ENCODE measurements around the gene ALG8.

Gene ALG8

DNA sequence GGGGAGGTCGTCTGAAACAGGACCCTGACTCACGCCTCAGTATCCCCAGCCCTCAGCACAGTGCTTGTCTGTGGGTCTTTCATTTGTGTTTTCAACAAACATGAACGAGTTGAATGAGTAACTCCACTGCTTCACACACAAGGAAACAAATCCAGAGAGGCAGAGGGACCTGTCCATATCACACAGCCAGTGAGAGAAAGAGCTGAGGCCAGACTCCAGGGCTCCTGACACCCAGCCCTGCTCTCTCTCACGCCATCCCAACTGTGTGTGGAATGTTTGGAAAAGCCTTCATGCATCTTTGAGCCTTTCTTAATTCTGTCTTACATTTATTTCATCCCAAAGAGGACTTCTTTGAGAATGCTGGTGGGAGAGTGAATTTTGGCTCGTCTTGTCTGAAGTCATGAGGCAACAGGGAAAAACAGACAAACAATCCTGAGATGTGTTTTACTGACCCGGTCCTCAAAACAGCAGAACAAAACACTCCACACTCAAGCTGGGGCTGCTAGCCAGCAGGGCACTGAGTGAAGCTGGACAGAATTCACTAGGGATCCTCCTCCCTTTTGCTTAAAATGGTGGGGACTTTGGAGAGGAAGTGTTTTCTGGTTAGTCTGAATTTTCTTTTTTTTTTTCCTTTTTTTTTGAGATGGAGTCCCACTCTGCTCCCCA is 19.7 kb upstream of the ALG8 start:
- DNase-seq: no peak

DNA sequence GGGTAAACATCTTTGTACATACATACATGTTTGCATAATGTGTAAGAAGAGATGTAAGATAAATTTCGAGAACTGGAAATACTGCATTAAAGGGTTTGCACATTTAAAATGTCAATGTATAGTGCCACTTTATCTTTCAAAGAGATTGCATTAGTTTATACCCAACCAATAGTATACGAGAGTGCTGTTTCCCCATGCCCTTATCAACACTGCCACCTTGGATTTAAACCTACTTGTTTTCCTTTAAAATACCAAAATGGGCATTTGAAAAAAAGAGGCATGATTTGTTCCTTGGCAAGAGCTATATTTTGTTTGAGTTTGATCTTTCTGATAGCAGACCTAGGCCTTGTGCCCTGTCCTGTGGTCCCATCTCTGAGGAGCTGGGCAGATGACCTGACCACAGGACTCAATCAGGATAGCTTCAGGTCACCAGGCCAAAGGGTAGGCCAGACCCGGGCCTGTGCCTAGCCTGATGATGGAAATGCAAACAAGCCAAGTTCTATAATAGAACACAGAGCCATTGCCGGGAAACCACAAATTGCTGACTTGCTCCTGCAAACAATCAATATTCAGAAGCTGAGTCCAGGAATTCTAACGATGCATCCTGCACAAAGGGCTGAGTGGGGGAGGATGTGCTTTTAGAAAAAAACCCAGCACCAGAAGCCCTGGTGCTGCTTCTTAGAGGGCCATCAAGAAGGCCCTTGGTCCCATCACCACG is 16.9 kb upstream of the ALG8 start:
- peak; percentile 32 for DNase-seq

DNA sequence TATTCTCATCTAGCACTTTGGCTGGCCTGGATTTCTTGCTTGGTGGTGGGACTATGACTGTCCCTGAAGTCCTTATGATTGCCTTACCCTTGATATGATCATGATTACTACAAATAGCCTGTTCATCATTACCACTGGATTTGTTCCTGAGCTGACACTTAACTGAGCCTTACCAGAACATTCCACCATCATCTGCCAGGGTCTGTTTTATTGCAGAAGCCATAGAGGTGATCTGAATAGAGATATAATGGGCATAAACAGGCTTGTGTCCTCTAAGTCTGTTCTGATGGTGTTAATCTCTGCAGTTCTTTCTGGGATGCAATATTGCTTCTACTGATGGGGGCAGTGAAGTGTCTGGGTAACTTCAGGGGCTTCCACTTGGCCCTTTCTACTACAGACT is 12.4 kb upstream of the ALG8 start:
- no peak for DNase-seq

DNA sequence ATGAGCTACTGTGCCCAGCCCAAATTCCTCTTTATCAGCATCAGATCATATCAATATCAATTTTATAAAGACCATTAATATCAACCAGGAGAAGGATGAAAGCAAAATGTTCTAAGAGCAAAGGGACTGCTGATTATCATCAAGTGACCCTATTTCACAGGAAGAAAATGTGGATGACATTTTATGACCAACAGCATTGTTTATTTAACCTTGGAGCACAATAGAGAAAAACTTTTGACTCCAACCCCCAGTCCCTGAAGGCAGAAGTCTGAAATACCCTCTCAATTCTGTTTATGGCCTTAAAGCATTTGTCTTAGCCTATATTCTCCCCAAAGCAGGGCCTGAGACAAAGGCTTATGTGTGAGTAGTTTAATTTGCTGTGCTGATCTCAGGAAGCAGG is 11.3 kb upstream of the ALG8 start:
- DNase-seq: no peak

DNA sequence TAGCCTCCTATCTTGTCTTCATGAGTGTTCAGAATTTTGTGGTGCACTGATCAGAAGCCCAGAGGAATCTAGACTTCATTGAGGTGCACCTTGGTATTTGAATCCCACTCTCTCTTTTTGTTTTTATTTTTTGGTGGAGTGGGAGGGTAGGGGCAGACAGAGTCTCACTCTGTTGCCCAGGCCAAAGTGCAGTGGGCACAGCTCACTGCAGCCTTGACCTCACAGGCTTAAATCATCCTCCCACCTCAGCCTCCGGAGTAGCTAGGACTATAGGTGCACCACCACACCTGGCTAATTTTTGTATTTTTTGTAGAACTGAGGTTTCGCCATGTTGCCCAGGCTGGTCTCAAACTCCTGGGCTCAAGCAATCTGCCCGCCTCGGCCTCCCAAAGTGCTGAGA is 10.9 kb upstream of the ALG8 start:
- DNase-seq: no peak

DNA sequence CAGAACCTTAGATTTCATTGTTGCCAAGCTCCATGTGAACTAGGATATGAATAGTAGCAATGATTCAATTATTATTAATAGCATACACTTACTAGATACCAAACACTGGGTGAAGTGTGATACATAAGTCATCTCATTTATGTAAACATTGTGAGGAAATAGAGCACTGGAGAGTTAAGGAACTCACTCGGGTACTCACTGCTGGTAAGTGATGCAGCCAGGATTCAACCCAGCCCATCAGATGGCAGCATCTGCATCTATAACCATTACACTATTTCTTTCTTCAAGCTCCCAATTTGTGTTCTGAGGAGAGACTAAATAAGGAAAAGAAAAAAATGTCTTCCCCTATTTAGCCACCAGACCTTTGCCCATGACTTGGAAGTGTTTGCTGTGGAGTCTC is 10.2 kb upstream of the ALG8 start:
- no peak for DNase-seq

DNA sequence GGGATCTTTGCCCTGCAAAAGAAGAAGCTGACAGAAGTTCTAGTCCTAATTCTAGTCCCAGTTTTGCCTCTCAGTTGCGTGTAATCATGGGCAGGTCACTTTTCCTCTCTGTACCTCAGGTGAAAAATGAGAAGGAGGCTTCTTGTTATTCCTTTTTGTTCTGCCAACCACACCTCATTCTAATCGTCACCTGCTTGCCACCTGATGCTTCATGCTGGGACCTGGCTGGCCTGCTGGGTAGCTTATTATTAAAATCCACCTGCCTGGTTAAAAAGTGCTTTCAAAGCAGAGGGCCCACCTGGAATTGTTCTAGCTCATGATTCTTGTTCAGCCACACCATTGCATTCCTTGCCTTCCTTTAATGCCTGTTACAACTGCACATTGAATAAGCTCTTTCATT is 8.4 kb upstream of the ALG8 start:
- peak; percentile 96 for DNase-seq

DNA sequence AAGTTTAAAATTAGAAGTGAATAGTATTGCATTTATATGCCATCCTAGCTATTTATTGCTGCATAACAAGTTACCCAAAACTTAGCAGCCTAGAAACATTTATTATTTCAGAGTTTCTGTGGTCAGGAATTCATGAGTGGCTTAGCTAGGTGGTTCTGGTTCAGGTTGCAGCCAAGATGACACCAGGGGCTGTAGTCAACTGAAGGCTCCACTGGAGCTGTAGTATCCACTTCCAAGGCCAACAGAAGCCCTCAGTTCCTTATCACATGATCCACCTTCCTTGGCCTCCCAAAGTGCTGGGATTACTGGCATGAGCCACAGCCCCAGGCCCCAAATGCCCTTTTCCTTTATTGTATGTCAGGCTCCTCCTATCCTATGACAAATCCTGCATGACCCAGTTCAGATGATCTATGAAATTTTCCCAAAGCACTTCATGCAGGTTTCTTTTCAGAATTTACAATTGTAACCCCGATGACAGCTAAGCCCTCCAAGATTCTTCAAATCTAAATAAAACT is 6.1 kb upstream of the ALG8 start:
- DNase-seq: no peak

DNA sequence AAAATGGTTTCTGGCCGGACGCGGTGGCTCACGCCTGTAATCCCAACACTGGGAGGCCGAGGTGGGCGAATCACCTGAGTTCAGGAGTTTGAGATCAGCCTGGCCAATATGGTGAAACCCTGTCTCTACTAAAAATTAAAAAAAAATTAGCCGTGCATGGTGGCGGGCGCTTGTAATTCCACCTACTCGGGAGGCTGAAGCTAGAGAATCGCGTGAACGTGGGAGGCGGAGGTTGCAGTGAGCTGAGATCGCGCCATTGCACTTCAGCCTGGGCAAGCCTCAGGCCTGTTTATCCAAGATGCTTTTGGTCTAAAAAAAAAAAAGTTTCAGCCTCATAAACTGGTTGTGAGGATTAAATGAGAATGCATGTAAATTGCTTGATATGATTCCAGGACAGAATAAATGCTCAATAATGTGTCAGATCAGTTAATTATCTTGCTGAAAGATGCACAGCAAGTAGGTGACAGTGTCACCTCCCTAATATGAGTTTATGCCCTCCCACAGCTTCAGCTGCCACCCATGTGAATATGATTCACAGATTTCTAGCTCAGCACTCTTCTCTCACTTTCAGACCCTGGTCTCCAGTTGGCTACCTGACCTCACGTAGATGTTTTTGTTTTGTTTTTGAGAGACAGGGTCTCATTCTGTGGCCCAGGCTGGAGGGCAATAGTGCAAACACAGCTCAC is 1.1 kb upstream of the ALG8 start:
- DNase-seq: no peak

DNA sequence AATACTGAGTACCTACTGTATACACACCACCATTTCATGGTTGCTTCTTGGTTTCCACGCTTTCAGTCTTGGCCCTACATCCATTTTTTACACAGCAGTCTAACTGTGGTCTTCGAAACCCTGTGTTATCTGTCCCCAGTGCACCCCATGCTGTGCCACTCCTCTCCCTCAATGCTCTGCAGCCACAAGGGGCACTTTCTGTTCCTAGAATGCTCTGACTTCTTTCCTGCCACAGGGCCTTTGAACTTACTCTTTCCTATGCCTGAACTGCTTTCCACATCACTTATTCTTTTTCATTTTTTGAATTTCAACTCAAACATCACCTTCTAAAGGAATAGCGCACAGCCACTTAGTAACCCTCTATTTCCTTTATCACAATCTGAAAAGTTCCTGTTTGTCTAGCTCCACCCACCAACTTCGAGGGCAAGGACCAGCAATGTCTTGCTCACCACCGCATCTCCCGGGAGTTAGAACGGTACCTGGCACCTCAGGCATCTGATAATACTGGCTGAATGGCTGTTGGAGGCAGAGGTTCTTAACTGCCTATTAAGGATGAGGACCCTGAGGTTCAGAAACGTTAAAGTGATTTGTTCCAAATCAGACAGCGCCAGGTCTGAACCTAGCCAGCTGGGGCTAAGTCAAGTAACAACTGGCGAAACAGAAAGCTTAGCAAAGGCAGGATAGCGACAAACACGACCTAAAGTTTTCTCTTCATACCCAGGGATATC is 568 bp downstream of the ALG8 start:
- peak; percentile 30 for DNase-seq

DNA sequence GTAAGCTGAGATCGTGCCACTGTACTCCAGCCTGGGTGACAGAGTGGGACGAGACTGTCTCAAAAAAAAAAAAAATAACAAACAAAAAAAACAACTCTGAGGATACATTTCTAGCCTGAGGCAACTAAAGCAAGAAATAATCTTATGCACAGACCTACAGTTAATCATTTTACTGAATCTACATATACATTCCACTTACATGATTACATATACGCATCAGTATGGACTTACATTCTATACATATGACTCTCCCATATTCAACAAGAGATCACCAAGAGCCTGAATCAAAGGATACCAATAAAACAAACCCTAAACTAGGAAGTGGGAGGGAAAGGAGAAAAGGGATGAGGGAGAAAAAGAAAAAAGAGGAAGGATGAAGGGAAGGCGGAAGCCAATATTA is 1.1 kb downstream of the ALG8 start:
- DNase-seq: no peak

DNA sequence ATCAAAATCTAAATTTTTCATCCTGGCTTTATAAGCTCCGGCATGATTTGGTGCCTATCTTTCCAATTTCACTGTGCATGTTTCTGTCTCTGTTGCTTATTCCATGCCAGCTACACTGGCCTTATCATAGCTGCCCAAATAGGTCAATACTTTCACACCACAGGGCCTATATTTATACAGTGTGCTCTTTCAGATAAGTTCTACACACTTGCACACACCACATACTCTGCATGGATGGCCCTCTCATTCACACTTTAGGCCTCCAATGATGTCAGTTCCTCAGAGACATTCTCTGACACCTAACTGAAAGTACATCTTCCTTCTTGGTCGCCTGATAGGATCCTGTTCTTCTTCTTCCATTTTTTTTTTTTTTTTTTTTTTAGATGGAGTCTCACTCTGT is 7.0 kb downstream of the ALG8 start:
- peak; percentile 27 for DNase-seq

DNA sequence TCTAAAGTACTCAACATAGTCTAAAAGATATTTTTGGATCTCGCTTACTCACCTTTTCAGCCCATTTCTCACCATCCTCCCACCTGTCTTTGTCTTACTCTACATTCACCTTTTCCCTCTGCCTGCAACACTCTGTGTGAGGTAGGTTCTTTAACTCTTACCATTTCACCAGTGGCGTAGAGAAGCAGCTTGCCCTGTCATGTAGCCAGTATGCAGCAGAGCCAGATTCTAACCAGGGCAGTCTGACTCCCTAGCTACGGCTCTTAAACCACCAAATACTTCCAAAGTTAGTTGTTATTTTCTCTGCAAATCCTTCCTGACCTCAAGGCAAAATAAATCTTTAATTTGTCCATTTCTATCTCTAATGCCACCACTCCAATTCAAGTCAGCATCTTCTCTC is 7.5 kb downstream of the ALG8 start:
- no peak for DNase-seq

DNA sequence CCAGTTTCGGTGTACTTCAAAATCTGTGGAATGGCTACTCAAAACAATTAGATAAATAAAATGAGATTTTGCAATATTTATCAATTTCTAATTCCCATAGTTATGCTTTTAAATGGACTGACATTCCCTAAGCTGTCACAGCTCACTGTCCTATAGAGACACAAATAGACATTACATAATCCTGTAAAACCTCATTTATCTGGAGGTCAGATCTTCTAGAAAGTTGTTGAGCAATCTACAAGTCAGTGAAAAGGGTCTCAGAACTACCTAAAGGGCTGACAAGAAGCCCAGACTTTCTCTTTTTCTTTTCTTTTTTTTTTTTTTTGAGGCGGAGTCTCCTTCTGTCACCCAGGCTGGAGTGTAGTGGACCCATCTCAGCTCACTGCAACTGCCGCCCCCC is 12.0 kb downstream of the ALG8 start:
- DNase-seq: no peak

DNA sequence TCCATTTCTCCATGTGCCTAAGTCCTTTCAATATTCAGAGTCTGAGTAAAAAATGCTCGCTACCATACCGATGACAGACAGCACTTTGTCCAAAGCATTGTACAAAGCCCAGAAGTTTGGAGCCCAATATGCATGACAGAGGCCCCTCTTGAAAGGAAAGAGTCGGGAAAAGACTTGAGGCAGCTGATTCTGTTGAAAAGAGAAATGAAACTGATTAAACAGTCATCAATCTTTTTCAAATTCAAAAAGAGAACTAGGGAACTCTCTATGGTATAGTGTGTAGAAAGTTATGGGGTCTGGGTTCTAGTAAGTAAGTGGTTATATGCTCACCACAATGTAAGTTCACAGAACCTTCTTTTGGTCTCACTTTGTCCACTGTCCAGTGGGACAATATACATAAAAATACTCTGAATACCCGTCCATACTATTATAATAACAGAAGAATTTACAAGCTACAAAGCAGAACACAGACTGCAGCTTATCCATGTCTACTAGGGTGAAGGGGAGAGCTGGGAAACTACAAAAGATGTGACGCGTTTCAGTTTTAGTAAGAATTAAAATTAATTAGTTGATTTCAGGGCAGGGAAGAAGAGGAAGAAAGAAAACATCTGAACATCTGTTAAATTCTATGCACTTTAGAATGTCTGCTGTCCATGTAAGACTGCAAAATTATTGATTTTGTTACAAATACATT is 26.7 kb downstream of the ALG8 start:
- no peak for DNase-seq

DNA sequence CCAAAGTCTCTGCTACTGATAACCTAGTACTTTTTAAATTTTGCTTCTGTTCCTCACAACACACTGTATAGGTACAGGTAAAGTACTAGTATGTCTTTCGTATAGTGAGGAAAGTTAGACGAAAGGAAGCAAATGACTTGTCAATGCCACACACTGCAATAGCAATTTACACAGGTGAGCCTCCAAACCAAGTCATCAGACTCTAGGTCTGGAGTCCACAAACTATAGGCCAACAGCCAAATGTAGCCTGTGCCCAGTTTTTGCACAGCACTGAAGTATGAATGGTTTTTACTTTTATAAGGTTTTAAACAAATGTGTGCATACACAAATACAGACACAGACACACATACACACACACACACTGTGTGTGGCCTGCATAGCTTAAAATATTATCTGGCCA is 28.1 kb downstream of the ALG8 start:
- no peak for DNase-seq

DNA sequence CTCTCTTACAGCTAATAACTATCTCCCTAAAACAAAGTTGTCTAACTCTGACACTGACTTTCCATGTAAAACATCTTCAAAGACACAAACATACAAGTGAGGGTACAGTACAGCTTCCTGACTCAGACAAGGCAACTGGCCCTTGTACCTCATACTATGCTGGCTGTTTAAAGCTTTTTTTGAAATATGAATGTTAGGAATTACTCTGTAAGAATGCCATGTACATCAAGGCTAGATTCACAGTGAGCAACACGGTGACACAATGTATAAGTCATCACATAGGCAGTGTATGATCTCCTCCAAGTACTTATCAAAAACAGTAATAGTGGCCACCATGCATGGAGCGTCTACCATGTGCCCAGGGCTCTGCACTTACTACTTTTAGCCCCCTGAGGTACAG is 28.6 kb downstream of the ALG8 start:
- DNase-seq: no peak

DNA sequence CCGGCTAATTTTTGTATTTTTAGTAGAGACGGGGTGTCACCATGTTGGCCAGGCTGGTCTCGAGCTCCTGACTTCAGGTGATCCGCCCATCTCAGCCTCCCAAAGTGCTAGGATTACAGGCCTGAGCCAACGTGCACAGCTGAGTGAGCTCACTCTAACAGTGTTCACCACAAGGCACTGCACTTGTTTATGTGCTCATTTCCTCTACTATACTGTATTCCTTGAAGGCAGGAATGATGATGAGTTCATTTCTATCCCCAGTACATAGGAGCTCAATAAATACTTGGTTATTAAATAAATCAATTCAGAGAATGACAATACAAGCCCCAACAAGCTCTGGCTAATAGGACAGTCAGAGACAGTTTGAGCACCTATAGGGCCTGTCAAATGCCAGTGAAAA is 29.1 kb downstream of the ALG8 start:
- no peak for DNase-seq

DNA sequence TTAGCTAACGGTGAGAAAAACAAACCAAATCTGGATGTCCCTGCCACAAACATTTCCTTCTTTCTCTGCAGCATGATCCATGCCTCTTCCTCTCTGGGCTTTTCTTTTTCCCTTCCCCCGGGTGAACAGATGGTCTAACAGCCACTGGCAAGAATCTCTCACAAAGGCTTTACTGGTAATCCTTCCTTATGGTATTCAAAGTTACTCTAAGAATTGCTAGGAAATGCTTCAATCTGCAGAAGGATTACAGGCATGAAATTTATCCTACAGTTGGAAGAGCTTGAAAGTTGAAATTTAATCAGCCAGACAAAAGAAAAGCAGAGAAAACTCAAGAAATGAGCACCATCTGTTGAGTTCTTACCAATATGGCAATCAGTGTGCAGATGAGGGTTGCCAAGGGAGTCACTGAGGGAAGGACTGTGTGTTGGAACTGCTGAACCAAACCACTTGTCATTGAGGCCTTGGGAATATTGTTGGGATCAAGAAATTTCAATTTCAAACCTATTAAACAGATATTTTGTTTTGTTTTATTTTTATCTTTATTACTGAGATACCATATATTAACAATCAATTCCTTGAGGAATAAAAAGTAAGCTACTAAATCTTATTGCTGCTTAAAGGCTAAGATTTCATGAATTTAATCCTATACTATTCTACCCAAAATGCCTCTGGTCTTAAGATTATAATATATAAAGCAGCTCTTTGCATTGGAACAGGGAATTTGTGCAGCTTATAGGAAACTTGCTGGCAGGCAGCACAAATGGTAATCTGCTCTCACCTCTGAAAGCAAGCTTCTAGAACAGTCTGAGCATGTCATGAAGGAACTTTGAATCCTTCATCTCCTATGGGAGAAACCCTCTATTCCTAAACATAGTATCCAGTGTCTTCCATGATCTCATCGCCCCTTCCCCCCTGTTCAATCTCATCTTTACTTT is 30.1 kb downstream of the ALG8 start:
- DNase-seq: no peak

DNA sequence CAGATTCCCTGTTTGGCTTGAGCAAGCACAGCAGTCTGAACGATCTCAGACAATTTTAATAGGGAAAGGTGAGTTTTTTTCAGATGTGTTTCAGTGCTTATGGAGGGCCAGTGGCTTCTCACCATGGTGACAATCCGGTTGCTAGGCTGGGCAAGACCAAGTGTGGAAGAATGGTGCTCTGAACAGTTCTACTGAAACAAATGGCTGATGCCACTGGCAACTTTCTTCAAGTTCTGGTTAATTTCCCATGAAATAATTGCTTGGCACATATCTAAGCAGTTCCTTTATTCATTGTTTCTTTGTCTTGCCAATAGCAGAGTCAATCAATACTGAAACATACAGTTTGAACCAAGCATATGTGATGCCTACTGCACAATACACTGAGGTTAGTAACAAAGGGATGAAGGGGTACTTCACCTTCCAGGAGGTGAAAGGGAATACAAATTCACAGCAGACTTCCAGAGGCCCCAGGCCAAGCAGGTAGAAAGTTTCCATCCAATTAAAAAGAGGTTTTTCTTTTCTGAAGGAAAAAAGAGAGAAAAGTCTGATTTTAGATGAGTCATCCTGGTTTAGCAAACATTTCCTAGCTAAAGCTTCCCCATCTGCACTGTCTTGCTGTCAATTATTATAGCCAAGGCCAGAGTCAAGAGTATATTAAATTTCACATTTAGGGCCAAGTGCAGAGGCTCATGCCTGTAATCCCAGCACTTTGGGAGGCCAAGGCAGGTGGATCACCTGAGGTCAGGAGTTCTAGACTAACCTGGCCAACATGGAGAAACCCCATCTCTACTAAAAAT is 38.6 kb downstream of the ALG8 start:
- no peak for DNase-seq

DNA sequence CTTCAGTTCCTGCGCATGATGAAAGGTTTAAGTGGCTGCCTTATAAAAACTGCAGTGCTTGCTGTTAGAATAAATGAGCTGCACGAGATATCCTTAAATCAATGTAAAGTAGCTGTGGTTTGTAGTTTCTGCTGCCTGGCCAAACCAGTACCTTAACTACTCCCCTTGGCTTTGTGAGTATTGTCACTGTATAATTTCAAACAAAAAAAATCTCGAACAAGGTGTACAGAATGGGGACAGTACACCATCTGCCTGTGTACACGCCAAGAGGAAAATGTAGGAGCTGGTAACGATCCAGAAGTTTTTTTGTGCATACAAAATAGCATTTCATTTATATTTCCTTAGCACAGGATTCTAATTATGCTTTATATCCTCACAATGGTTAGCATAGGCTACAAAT is 39.2 kb downstream of the ALG8 start:
- DNase-seq: no peak

All from NCI-H146 (cell line).